Gastroesophageal sphincter (tissue), 4 donors: ENCODE results near the gene PEX10. TPM values are rescaled to one million over a fixed set of nuclear protein-coding genes. Genes with fewer than 3 reads are reported as not detected.

ENCODE experiments used
- ATAC-seq: fragments of 150-250 bp; one replicate; pipeline ENCODE4 v1.9.1; 2016; ENCODE audit warnings: mild to moderate bottlenecking, moderate library complexity
- H3K27ac ChIP-seq, 4 donors: fragments of 200-600 bp; sonication (generic) in 3 of 4; 1 replicate in 3 of 4; 2 replicates in 1 of 4; pipeline ENCODE4 v1.5.1; 2016 to 2019
- H3K27me3 ChIP-seq: fragments of 200-600 bp; sonication (generic); one replicate; pipeline ENCODE4 v1.5.1; 2019
- H3K36me3 ChIP-seq, 2 donors: fragments of 200-600 bp; sonication (generic); one replicate each; pipeline ENCODE4 v1.5.1; 2019; ENCODE audit warnings: control low read depth in 1 of 2
- H3K4me1 ChIP-seq, 3 donors: fragments of 200-600 bp; sonication (generic); 1 replicate in 2 of 3; 2 replicates in 1 of 3; pipeline ENCODE4 v1.5.1; 2016 to 2019; ENCODE audit warnings: control low read depth in 2 of 3
- H3K4me3 ChIP-seq, 2 donors: fragments of 200-600 bp; sonication (generic); one replicate each; pipeline ENCODE4 v1.5.1; 2019; ENCODE audit warnings: mild to moderate bottlenecking in 1 of 2, moderate library complexity in 1 of 2
- H3K9me3 ChIP-seq, 3 donors: fragments of 200-600 bp; sonication (generic); one replicate each; pipeline ENCODE4 v1.5.1; 2017 to 2019; ENCODE audit warnings: control low read depth in 2 of 3
- EP300 ChIP-seq: sonication (generic); formaldehyde crosslinking; IDR thresholded peaks from one replicate; pipeline ENCODE4 v1.6.1; 2017; ENCODE audit warnings: antibody characterized with exemption, mild to moderate bottlenecking
- POLR2A ChIP-seq, 2 donors: fragments of 450-650 bp; IDR thresholded peaks; one replicate each; pipeline ENCODE4 v1.6.1; 2017; ENCODE audit warnings: antibody characterized with exemption in 2 of 2, mild to moderate bottlenecking in 2 of 2, moderate library complexity in 1 of 2
- POLR2AphosphoS5 ChIP-seq: sonication (generic); formaldehyde crosslinking; IDR thresholded peaks from one replicate; pipeline ENCODE4 v1.6.1; 2017; ENCODE audit warnings: antibody characterized with exemption
- WGBS, 2 donors: methylation state at CpG; one replicate each; pipeline ENCODE4 v1.1.5; 2018; ENCODE audit warnings: low coverage in 1 of 2; 5-methylcytosine and 5-hydroxymethylcytosine counted together
- total RNA-seq, 4 donors: library from RNA; depleted of rRNA; stranded (reverse); fragments of >200 nt; gene quantifications; one replicate each; pipeline ENCODE4 v1.1.0, GENCODE V29; 2016
- TF ChIP-seq, protein P1 (sequence below), 4 experiments: fragments of 200-600 bp in 2 of 4; fragments of 450-650 bp in 2 of 4; sonication (generic) in 1 of 4; IDR thresholded peaks; one replicate each; pipeline ENCODE4 v1.5.1; 2017 to 2019; ENCODE audit warnings: antibody characterized with exemption in 4 of 4, mild to moderate bottlenecking in 2 of 4, moderate library complexity in 2 of 4

Gene PEX10
- total RNA-seq, 4 donors from 2014 or later = 18.2 to 30.0 (median 21.6) TPM

DNA sequence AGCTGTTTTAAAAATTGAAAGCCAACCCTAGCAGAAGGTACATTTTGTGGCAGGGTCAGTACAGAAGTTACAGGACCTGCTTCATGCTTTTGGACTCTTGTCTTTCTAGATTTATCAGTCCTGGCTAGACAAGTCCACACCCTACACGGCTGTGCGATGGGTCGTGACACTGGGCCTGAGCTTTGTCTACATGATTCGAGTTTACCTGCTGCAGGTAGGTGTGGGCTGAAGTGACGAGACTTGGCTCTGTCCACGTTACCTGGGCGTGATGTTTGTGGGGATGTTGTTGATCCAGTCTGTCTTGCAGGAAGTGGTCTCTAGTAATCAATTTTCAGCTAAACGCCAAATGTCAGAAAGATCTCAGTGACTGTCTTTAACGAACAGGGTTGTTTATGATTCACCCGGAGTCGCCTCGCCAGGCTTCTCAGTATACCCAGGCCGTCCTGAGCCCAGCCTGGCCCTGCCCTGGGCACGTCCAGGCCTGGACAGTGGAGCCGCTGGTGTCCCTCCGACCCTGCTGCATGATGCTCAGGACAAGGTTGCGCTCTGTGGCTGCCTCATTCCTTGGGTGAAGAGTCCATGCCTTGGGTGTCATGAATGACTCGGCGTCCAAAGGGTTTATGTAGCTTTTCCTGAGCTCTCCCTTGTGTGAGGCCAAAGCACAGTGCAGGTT is 15.2 kb downstream of the PEX10 start:
- peaks cover 0 to 94% of the 10 kb centered on the region in 2 donors for H3K36me3 ChIP-seq
- H3K4me3 ChIP-seq = no peak overlapping the region
- H3K27ac ChIP-seq = no peak overlapping the region
- H3K9me3 ChIP-seq = no peaks in the 10 kb centered on the region
- no peaks in the 10 kb centered on the region for H3K27me3 ChIP-seq
- WGBS, 2 donors = 88% methylated on average over 4 of the region's 19 CpGs; no CpG with 5 or more reads in 1 of the 2 donors
- TF ChIP-seq POLR2AphosphoS5 (no peak), EP300 (no peak), POLR2A (IDR thresholded peaks at IDR 0.05) (no peak)
- TF ChIP-seq, protein P1, sequence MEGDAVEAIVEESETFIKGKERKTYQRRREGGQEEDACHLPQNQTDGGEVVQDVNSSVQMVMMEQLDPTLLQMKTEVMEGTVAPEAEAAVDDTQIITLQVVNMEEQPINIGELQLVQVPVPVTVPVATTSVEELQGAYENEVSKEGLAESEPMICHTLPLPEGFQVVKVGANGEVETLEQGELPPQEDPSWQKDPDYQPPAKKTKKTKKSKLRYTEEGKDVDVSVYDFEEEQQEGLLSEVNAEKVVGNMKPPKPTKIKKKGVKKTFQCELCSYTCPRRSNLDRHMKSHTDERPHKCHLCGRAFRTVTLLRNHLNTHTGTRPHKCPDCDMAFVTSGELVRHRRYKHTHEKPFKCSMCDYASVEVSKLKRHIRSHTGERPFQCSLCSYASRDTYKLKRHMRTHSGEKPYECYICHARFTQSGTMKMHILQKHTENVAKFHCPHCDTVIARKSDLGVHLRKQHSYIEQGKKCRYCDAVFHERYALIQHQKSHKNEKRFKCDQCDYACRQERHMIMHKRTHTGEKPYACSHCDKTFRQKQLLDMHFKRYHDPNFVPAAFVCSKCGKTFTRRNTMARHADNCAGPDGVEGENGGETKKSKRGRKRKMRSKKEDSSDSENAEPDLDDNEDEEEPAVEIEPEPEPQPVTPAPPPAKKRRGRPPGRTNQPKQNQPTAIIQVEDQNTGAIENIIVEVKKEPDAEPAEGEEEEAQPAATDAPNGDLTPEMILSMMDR (IDR thresholded peaks at IDR 0.05) = no peak
- ATAC-seq = no peak
- H3K4me1 ChIP-seq = peaks cover 0 to 32% (median 27%) of the 10 kb centered on the region in 3 donors

DNA sequence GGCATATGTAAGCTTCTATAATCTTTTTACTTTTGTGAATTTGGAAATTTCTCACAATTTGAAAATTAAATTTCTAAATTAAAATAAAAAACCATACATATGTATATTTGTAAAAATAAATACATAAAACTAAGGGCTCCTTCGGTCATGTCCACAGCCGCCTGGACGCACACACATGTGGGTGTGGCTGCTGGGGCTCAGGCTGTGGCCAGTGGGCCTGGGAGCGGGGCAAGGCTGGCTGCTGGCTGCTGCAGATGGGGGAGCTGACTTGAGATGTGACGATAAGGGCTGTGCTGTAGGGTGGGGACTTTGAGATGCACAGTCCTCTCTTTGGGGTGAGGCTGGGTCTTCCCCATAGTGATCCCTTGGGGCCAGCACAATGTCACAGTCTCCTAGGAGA is 15.9 kb downstream of the PEX10 start:
- Histone ChIP-seq H3K4me3 (no peak overlapping the region), H3K27ac (no peak overlapping the region), H3K9me3 (no peaks in the 10 kb centered on the region), H3K36me3 (peaks cover 0 to 88% of the 10 kb centered on the region in 2 donors), H3K27me3 (no peaks in the 10 kb centered on the region), H3K4me1 (peaks cover 0 to 34% (median 27%) of the 10 kb centered on the region in 3 donors)
- no peak for TF ChIP-seq EP300
- 87 to 100% methylated on average over 2 to 3 of the region's 5 CpGs for WGBS, 2 donors
- no peak for ATAC-seq

DNA sequence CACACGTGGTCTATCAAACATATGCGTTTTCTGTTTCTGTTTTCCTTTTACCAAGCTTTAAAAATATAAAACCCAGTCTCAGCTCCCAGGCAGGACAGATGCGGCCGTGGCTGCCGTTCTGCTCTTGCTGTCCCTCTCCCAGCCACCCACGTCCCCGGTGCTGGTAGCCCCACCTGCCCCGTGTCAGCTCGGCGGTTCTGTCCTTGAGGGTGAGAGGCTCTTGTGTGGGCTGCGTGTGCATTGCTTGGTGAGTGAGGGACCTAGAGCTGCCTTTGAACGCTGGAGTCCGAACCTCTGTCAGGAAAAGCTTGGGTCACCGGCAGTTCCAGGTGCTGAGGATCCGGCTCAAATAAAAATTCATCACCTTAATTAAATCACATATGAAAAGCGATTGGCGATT is 16.3 kb downstream of the PEX10 start:
- peaks cover 0 to 83% of the 10 kb centered on the region in 2 donors for H3K36me3 ChIP-seq
- H3K27me3 ChIP-seq = no peaks in the 10 kb centered on the region
- H3K4me1 ChIP-seq = peaks cover 0 to 34% (median 27%) of the 10 kb centered on the region in 3 donors
- ATAC-seq = no peak
- 76 to 77% methylated on average over 4 to 12 of the region's 17 CpGs for WGBS, 2 donors
- no peaks in the 10 kb centered on the region for H3K9me3 ChIP-seq
- no peak for TF ChIP-seq EP300
- TF ChIP-seq POLR2A (IDR thresholded peaks at IDR 0.05) = no peak
- TF ChIP-seq POLR2AphosphoS5 = no peak
- TF ChIP-seq, protein P1 (IDR thresholded peaks at IDR 0.05) = no peak
- H3K4me3 ChIP-seq = no peak overlapping the region
- H3K27ac ChIP-seq = no peak overlapping the region

DNA sequence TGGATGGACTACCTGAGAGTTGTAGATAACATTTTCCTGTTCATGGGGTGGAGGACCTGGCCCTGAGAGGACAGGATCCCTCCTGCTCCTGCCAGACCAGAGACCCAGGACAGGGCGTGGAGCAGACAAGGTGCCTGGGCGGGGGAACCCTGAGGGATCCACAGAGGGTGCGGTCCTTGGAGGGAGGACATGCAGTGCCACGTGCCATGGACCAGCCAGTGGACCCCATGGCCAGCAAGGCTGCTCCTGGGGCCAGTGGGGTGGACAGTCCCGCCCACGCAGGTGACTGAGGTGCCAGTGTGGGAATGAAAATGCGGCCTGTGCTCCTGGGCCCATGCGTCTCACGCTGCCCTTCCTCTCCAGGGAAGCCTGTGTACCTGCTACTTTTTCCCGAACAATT is 17.1 kb downstream of the PEX10 start:
- Histone ChIP-seq H3K4me1 (peaks cover 0 to 42% (median 34%) of the 10 kb centered on the region in 3 donors), H3K4me3 (no peak overlapping the region), H3K27me3 (no peaks in the 10 kb centered on the region), H3K27ac (no peak overlapping the region), H3K36me3 (peaks cover 0 to 75% of the 10 kb centered on the region in 2 donors), H3K9me3 (no peaks in the 10 kb centered on the region)
- TF ChIP-seq, protein P1 (IDR thresholded peaks at IDR 0.05) = no peak
- 66% methylated on average over 3 of the region's 10 CpGs; no CpG with 5 or more reads in 1 of the 2 donors for WGBS, 2 donors
- ATAC-seq = no peak

DNA sequence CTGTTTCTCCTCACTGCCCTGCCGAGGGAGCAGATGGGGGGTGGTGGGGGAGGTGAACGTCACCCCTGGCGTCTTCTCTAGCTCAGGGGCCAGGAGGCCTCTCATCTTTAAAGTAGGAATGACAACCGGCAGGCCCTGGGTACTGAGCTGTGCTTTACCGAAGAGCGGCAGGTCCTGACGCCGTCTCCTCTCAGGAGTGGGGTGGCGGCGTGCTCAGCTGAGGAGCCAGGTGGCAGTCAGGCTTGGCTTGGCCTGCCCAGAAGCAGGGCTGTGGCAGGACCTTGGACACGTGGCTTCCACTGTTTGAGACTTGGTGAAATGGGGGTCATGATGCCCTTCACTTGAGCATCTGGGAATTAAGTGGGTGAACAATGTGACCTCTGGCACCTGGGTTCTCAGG is 17.6 kb downstream of the PEX10 start:
- Histone ChIP-seq H3K9me3 (no peaks in the 10 kb centered on the region), H3K4me3 (no peak overlapping the region), H3K27ac (no peak overlapping the region), H3K36me3 (peaks cover 0 to 70% of the 10 kb centered on the region in 2 donors), H3K4me1 (peaks cover 0 to 47% (median 34%) of the 10 kb centered on the region in 3 donors), H3K27me3 (no peaks in the 10 kb centered on the region)
- TF ChIP-seq, protein P1 (IDR thresholded peaks at IDR 0.05) = no peak
- TF ChIP-seq EP300 = no peak
- no peak for TF ChIP-seq POLR2AphosphoS5
- no peak for TF ChIP-seq POLR2A (IDR thresholded peaks at IDR 0.05)
- ATAC-seq = no peak
- WGBS, 2 donors = no CpG with 5 or more reads among the region's 11 CpGs
